Ovary (tissue), 9 donors: ENCODE measurements around the gene ITPRIPL2. TPM values are rescaled to one million over a fixed set of nuclear protein-coding genes. Genes with fewer than 3 reads are reported as not detected.

Source experiments
- DNase-seq, 5 donors: peaks; one replicate each; pipeline ENCODE4 v3.0.0-alpha.2; 2019 to 2020
- H3K27ac ChIP-seq, 2 donors: fragments of 200-600 bp; one replicate each; pipeline versions ENCODE4 v1.5.1 to v1.8.0; 2019 to 2022
- H3K27me3 ChIP-seq: fragments of 200-600 bp; one replicate; pipeline ENCODE4 v1.8.0; 2022
- H3K36me3 ChIP-seq: fragments of 200-600 bp; sonication (generic); one replicate; pipeline ENCODE4 v1.5.1; 2019
- H3K4me1 ChIP-seq: one replicate; pipeline ENCODE4 v1.8.1; 2013; ENCODE audit warnings: mild to moderate bottlenecking, moderate library complexity; ENCODE audit not compliant: insufficient read depth
- H3K4me3 ChIP-seq: fragments of 200-600 bp; sonication (generic); one replicate; pipeline ENCODE4 v1.5.1; 2017
- H3K9me3 ChIP-seq, 2 donors: fragments of 200-600 bp in 1 of 2; sonication (generic) in 1 of 2; one replicate each; pipeline versions ENCODE4 v1.5.1 to v1.8.1; 2013 to 2019; ENCODE audit warnings: mild to moderate bottlenecking in 1 of 2, moderate library complexity in 1 of 2
- EP300 ChIP-seq: sonication (generic); formaldehyde crosslinking; IDR thresholded peaks from one replicate; pipeline ENCODE4 v1.6.1; 2017; ENCODE audit warnings: antibody characterized with exemption
- POLR2A ChIP-seq: fragments of 450-650 bp; IDR thresholded peaks from one replicate; pipeline ENCODE4 v1.6.1; 2017; ENCODE audit warnings: antibody characterized with exemption, mild to moderate bottlenecking, moderate library complexity
- WGBS, 3 donors: extraction: QIAGEN DNeasy Blood & Tissue Kit in 1 of 3; methylation state at CpG; one replicate each; pipeline versions ENCODE4 v1.1.5 to v1.1.7; 2013 to 2017; 5-methylcytosine and 5-hydroxymethylcytosine counted together
- intact Hi-C, 4 donors: fragments of 100-400 bp; cut with DNase I; formaldehyde crosslinking; loops; one replicate each; pipeline versions ENCODE4 v1.11.0 to v1.15.1; 2022 to 2023
- polyA plus RNA-seq, 2 donors: library from polyadenylated mRNA; stranded (reverse); fragments of 200-250 nt in 1 of 2; fragments of 350-450 nt in 1 of 2; fragmentation: Illumina TruSeq in 1 of 2; extraction: RNeasy Lipid Tissue Mini Kit (QIAGEN cat#74804) in 1 of 2; gene quantifications; one replicate each; pipeline ENCODE4 v1.2.3, GENCODE V29; 2013 to 2014
- total RNA-seq, 7 donors: library from RNA; depleted of rRNA in 2 of 7; stranded (reverse); fragments of >200 nt in 2 of 7; fragmentation: NEBNext Ultra II Directional in 3 of 7; extraction: Animal tissue kit (Norgen Biotek cat#: 25700) in 3 of 7; gene quantifications; one replicate each; pipeline versions ENCODE4 v1.1.0 to v1.2.4, GENCODE V29; 2016 to 2023
- TF ChIP-seq, protein P1 (sequence below), 3 donors: fragments of 450-650 bp in 2 of 3; fragments of 200-600 bp in 1 of 3; IDR thresholded peaks; one replicate each; pipeline versions ENCODE4 v1.5.1 to v1.8.0; 2016 to 2022; ENCODE audit warnings: antibody characterized with exemption in 3 of 3, mild to moderate bottlenecking in 1 of 3
- donor health status: DM: no; HTN: no; CAD: no; lungs with moderate emphysema.
- donor health status: DM: no; HTN: no; CAD: no.
- donor health status: Bipolar disorder and iron deficiency.
- donor health status: DM: yes; HTN: yes; CAD: no.
- donor health status: DM: no; HTN: no; CAD: no.
- donor health status: DM: yes; HTN: yes; CAD: no.

ITPRIPL2 gene
- total and polyA plus RNA-seq, 9 donors, result 11.4 to 58.5 (median 42.3) TPM

DNA sequence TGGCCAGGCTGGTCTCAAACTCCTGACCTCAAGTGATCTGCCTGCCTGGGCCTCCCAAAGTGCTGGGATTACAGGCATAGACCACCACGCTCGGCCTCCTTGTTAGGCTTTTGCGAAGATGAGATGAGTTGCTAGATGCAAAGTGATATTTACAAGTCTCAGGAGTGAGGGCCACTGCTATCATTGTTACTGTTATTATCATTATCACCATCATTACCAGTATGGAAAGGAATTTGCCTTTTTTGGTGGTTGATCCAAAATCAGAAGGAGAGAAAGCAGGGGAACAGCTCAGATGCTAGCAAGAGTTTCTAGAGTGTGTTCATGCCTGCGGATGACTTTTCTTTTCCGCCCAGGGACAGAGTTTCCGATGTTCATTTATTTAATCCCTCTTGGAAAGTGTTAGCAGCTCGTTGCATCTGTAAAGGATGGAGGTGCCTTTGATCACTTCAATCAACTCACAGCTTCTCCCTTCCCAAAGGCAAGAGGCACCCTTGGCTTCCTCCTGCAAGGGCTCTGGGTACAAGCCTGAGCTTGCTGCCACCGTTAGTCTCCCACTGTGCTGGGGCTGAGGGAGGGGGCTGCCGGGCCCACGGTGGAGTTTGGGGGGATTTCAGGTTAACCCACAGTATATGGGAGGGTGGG lies 21.6 kb downstream of the ITPRIPL2 start:
- TF ChIP-seq, protein P1, sequence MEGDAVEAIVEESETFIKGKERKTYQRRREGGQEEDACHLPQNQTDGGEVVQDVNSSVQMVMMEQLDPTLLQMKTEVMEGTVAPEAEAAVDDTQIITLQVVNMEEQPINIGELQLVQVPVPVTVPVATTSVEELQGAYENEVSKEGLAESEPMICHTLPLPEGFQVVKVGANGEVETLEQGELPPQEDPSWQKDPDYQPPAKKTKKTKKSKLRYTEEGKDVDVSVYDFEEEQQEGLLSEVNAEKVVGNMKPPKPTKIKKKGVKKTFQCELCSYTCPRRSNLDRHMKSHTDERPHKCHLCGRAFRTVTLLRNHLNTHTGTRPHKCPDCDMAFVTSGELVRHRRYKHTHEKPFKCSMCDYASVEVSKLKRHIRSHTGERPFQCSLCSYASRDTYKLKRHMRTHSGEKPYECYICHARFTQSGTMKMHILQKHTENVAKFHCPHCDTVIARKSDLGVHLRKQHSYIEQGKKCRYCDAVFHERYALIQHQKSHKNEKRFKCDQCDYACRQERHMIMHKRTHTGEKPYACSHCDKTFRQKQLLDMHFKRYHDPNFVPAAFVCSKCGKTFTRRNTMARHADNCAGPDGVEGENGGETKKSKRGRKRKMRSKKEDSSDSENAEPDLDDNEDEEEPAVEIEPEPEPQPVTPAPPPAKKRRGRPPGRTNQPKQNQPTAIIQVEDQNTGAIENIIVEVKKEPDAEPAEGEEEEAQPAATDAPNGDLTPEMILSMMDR (IDR thresholded peaks at IDR 0.05), result no peak
- no peak for TF ChIP-seq EP300
- no peak for TF ChIP-seq POLR2A
- 76 to 79% (median 77%) methylated on average over 10 of the region's 10 CpGs for WGBS, 3 donors
- intact Hi-C loops, result no loop called here
- DNase-seq, result no peak
- Histone ChIP-seq H3K9me3 (no peaks in the 10 kb centered on the region), H3K36me3 (no peaks in the 10 kb centered on the region), H3K27ac (no peak overlapping the region), H3K4me1 (peaks cover 3% of the 10 kb centered on the region), H3K4me3 (no peak overlapping the region), H3K27me3 (no peaks in the 10 kb centered on the region)

DNA sequence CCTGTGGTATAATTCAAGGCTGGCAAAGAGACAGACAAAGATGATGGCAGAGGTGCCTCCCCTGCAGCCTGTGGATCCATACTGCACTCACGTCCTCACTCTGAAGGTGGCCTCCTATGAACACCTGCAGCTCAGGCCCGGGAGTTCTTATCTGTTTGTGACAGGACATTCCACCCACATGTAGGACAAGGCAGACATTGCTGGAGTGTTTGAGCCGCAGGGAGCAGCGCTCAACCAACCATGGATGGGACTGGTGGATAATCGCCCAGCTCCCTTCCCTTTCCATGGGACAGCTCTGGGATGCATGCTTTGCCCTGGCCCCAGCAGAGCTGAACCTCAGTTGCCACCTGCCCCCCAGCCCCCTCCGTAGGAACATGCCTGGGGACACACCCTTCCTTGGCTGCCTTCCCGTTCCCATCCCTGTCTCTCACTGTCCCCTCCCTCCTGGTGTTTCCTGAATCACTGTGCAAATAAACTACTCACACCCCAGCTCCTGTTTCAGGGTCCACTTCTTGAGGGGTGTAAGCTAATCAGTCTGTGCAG lies 22.2 kb downstream of the ITPRIPL2 start:
- H3K4me1 ChIP-seq, result peaks cover 3% of the 10 kb centered on the region
- H3K9me3 ChIP-seq, result no peaks in the 10 kb centered on the region
- H3K27me3 ChIP-seq, result no peaks in the 10 kb centered on the region
- H3K36me3 ChIP-seq, result no peaks in the 10 kb centered on the region
- 48 to 53% (median 51%) methylated on average over 7 of the region's 7 CpGs for WGBS, 3 donors
- no peak for DNase-seq
- H3K4me3 ChIP-seq, result no peak overlapping the region
- intact Hi-C loops, result no loop called here
- H3K27ac ChIP-seq, result no peak overlapping the region
- TF ChIP-seq, protein P1 (IDR thresholded peaks at IDR 0.05), result no peak
- TF ChIP-seq EP300 (no peak), POLR2A (no peak)

DNA sequence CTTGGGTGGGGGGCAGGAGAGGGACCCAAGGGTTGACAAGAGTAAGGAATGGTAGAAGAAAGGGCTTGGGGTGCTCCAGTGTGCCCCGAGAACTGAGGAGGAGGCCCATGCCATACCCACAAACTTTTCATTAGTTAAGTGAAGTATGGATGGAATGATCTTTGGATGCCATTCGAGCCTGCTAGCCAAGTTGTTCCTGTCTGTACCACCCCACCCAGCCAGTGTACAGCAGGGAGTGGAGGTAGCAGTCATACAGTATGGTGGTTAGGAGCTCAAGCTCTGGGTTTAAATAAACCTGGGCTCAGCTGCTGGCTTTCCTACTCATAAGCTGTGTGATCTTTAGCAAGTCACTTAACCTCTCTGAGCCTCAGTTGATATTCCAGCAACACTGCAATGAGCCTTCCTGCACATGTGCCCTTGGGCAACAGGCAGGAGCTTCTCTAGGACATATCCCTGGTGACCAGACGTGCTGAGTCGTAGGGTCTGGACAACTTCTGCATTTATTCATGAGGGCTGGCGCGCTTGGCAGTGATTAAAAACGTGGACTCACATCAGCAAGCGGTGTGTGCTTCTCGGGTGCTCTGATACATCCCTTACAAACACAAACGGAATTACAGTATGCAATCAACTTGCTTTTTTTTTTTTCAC lies 22.9 kb downstream of the ITPRIPL2 start:
- Histone ChIP-seq H3K36me3 (no peaks in the 10 kb centered on the region), H3K4me3 (no peak overlapping the region), H3K27me3 (no peaks in the 10 kb centered on the region), H3K4me1 (peaks cover 2% of the 10 kb centered on the region), H3K9me3 (no peaks in the 10 kb centered on the region), H3K27ac (no peak overlapping the region)
- WGBS, 3 donors, result 44 to 49% (median 46%) methylated on average over 10 of the region's 10 CpGs
- DNase-seq, result no peak
- TF ChIP-seq EP300 (no peak), POLR2A (no peak)
- TF ChIP-seq, protein P1 (IDR thresholded peaks at IDR 0.05), result no peak
- intact Hi-C loops, result no loop called here

DNA sequence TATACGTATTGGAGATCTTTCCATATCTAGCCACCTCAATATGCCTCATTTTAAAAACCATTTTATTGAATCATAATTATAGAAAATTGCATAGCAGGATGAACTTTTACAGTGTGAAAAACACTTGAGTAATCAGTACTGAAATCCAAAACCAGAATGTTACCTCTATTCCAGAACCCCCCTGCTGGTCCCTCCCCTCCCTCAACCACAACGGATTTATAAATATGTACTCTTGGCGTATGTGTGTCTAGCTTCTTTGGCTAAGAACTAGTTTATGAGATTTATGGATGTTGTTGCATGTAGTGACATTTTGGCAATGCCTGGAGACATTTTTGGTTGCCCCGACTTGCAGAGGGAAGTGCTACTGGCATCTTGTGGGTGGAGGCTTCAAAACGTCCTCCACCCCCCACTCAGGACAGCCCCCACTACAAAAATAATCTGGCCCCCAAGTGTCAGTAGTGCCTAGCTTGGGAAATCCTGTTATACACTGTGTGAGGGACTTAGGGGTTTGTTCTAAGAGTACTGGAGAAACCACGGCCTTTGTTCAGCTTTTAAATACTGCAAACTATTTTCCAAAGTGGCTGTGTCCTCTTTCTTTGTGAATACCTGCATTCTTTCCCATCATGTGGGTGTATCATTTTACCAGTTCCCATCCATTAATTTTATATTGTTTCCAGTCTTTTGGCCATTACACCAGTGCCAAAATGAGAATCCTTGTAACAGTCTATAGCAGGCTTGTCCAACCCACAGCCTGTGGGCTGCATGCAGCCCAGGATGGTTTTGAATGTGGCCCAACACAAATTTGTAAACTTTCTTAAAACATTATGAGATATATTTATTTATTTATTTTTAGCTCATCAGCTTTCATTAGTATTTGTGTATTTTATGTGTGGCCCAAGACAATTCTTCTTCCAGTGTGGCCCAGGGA lies 23.7 kb downstream of the ITPRIPL2 start:
- no peak overlapping the region for H3K27ac ChIP-seq

More for the DNA sequence above, 23.7 kb downstream of the ITPRIPL2 start:
- Histone ChIP-seq H3K27me3 (no peaks in the 10 kb centered on the region), H3K9me3 (no peaks in the 10 kb centered on the region), H3K4me1 (peaks cover 2% of the 10 kb centered on the region), H3K36me3 (no peaks in the 10 kb centered on the region), H3K4me3 (no peak overlapping the region)
- no peak for DNase-seq
- intact Hi-C loops, result no loop called here
- 14 to 22% (median 18%) methylated on average over 6 of the region's 6 CpGs for WGBS, 3 donors
- TF ChIP-seq EP300, result no peak
- TF ChIP-seq, protein P1 (IDR thresholded peaks at IDR 0.05), result no peak
- no peak for TF ChIP-seq POLR2A
